C4-2B (cell line): ENCODE results near the gene DRC3.

ENCODE experiments used
- ZFX ChIP-seq: fragments of 450-650 bp; IDR thresholded peaks from 2 replicates; pipeline ENCODE4 v1.6.1; 2017
- TF ChIP-seq, protein P1 (sequence below): fragments of 450-650 bp; conservative IDR thresholded peaks from 2 replicates; pipeline ENCODE4 v1.5.1; 2017; ENCODE audit warnings: mild to moderate bottlenecking

DNA sequence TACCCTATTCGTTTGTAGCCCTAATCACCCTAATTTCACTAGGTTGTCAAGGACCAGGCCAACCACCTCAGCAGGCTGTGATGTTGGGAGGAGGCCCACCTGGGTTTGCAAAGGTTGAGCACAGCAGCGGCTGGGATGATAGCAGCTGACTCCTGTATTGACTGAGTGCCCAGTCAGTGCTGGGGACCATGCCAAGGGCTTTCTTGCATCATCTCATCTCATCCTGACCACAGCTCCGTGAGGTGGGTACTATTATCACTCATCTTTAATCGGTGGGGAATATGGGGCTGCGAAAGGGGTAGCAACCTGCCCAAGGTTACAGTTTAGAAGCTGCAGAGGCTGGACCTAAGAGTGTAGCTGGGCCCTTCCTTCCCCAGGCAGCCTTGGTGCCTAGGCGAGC lies 54.6 kb downstream of the DRC3 start:
- TF ChIP-seq, protein P1, sequence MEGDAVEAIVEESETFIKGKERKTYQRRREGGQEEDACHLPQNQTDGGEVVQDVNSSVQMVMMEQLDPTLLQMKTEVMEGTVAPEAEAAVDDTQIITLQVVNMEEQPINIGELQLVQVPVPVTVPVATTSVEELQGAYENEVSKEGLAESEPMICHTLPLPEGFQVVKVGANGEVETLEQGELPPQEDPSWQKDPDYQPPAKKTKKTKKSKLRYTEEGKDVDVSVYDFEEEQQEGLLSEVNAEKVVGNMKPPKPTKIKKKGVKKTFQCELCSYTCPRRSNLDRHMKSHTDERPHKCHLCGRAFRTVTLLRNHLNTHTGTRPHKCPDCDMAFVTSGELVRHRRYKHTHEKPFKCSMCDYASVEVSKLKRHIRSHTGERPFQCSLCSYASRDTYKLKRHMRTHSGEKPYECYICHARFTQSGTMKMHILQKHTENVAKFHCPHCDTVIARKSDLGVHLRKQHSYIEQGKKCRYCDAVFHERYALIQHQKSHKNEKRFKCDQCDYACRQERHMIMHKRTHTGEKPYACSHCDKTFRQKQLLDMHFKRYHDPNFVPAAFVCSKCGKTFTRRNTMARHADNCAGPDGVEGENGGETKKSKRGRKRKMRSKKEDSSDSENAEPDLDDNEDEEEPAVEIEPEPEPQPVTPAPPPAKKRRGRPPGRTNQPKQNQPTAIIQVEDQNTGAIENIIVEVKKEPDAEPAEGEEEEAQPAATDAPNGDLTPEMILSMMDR = no peak
- no peak for TF ChIP-seq ZFX
